ENCODE data around the gene HCK.
A peak's percentile ranks its signal among the peaks of the same experiment; 100 is the strongest.

Gene HCK

DNA sequence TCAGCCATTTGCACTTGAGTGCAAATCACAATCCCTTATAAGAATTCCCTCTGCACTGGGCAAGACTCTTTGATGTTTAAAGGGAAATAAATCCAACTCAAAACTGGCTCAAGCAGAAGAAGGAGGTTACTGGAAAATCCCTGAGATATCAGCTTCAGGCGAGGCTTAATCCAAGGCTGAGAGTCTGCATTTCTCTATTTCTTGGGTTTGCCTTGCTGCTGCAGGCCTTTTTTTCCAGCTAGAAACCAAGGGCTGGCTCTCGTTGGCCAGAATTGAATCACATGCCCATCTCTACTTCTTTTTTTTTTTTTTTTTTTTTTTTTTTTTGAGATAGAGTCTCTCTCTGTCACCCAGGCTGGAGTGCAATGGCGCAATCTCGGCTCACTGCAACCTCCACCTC is 11.7 kb downstream of the HCK start:
- peak; percentile 74 for DNase-seq

DNA sequence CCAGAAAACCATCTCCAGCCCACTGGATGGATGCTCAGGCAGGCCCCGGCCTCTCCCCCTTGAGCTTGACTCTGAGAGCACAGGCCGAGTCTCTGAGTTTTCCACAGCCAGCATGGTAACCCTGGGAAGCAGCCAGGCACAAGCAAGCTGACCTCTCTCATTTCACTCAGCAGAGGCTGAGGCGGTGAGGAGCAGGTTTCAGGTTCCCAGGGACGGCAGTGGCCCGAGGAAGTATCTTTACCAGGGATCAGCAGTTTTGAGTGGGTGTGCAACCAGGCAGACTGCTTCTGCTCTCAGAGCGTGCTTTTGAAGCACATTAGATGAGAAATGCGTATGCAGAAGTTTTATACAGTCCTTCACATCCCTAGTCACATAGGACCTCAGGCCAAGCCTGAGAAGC is 12.6 kb downstream of the HCK start:
- DNase-seq, result peak; percentile 71

DNA sequence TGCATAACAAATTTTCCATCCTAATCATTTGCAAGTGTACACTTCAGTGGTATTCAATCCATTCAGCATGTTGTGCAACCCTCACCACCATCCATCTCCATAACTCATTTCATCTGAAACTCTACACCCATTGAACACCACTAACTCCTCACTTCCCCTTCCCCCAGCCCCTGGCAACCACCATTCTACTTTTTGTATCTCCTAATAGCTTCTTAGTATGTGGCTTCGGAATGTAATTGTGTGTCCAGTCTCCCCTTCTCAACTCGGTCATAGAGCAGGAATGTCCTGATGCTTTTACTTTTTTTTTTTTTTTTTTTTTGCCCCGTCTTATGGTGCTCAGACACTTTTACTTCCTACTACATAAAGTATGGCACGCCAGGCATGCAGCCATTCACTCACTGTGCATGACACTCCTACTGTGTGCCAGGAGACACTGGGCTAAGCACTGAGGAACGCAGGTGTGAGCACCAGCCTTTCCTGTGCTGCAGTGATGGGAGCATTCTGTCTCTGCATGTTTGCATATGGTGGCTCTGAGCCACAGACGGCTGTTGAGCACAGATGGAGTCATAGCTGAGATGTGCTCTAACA is 15.3 kb downstream of the HCK start:
- peak; percentile 76 for DNase-seq

DNA sequence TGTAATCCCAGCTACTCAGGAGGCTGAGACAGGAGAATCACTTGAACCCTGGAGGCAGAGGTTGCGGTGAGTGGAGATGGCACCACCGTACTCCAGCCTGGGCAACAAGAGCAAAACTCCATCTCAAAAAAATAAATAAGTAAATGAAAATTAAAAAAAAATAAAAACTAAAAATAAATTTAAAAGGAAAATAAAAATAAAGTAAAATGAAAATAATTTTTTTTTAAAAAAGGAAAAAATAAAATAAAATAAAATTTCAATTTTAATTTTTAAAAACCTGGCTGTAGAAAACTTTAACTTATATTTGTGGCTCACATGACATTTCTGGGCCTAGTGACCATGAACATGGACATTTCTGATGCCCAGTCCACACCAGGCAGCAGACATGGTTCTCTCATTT is 16.1 kb downstream of the HCK start:
- no peak for DNase-seq

DNA sequence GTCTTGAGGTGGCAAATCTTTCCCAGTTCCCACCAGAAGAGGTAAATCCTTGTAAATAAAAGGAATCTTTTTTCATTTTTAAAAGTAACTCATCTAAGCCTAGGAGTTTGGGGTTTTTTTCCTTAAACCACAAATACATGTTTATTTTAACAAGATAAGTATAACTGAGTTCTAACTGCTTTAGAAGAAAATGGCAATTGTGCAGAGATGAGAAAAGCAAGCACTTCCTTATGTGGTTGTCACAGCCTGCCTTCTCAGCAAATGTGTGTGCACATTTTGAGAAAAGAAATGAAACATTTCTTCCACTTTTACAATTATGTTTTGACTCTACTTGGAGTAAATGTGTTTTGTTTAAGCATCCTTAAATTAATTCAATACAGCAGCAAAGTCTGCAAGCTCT is 17.7 kb downstream of the HCK start:
- DNase-seq, result no peak

DNA sequence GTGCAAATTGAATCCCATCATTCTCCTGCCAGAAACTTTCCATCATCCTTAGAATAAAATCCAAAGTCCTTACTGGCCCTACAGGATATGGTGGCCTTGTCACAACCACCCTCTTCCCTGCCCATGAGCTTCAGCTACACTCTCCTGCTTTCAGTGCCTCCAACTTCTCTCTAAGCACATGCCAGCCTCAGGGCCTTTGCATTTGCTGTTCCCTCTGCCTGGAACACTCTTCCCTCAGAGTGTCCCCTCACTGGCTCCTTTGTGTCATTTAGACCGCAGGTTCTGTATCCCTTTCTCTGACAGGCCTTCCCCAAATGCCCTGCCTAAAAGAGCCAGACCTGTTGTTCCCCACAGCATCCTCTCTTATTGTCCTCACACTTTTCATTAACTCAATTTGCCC is 18.2 kb downstream of the HCK start:
- no peak for DNase-seq

DNA sequence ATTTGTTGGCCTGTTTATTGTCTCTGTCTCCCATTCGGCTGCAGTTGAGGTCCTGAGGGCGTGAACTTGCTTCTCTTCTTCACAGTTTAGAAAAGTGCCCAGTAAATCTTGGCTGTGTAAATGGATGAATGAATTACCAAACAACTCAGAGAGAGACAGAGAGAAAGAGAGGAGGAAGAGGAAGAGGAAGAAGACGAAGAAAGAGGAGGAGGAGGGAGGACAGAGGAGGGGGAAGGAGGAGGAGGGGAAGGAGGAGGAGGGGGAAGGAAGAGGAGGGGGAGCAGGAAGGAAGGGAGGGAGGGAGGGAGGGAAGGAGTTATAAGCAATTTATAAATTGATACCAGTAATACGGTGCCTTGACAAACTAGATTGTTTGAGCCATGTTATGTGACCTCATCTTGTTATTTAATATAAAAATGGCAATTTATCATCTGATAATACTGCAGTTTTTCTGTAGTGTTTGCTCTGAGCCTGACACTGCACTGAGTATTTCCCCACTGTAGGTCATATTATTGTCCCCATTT is 18.7 kb downstream of the HCK start:
- DNase-seq, result no peak

DNA sequence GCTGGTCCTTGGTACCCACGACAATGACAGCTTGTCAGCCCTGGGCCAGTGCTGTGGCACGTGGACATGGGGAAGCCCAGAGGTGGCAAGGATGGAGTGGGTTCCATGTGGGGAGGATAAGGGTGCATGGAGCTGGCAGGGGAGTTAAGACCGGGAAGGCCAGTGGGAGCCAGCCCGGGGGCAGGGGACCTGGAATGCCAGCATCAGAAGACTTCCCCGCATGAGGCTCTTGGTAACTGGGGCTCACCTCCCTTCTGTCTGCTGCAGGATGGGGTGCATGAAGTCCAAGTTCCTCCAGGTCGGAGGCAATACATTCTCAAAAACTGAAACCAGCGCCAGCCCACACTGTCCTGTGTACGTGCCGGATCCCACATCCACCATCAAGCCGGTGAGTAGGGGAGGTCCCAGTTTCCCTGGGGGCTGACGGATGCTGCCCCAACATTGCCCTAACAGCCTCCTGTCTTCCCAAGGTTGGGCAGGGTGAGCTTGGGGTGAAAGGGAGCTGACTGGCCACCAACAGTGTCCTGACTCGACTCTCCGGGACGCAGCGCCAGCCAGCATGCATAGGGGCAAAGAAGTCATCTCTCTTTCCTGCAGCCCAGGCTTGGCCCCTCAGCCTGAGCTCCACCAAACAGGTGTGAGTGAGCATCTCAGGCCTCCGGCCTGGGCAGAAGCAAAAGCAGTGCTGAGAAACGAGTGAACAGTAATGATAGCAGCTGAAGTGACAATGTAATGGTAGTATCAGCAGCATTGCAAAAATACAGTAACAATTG is 19.5 kb downstream of the HCK start:
- no peak for DNase-seq

DNA sequence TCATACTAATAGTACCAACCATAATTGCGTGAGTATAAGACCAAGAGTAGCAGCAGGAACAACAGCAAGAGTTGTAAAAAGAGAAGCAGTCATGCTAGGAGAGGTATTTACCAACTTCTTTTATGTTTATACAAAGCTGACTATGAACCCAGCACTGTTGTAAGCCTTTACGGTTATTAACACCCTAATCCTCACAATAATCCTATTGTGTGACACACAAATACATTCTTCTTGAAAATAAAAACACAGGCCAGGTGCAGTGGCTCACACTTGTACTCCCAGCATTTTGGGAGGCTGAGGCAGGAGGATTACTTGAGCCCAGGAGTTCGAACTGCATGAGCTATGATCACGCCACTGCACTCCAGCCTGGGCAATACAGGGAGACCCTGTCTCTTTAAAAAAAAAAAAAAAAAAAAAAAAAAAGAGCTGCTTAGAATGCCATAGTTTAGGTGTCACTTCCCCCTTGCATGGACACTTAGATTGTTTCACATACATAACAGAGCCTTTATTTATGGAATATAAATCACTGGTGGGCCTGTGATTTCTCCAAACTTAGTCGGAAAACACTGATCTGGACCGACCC is 20.2 kb downstream of the HCK start:
- DNase-seq, result no peak

DNA sequence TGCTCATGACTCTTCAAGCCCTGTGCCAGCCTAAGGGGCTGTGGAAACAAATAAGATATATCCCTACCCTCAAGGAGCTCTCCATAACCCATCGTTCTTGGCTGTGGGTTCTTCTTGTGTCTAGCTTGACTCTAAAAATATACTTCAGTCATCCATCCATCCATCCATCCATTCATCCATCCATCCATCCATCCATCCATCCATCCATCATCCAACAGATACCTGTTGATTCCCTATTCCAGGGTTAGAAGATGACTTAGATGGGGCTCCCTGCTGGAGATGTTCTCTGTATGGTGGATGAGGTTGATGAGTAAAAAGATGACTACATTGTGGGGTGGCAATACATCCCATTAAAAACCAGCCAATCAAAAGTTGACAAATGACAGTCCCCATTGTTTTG is 23.5 kb downstream of the HCK start:
- no peak for DNase-seq

DNA sequence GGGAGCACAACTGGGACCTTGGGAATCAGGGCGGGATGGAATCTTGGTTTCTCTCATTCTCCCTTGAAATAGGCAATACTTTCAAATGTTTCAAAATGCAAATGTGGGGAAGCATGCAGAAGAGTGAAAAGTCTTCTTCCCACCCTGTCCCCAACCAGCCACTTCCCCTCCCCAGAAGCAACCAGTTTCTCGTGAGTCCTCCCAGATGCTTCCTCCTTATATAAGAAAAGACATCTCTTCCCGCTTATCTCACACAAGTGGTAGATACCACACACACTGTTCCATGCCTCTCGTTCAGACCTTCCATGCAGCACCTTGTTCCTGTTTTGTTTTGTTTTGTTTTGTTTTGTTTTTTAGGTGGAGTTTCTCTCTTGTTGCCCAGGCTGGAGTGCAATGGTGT is 25.1 kb downstream of the HCK start:
- peak; percentile 53 for DNase-seq

DNA sequence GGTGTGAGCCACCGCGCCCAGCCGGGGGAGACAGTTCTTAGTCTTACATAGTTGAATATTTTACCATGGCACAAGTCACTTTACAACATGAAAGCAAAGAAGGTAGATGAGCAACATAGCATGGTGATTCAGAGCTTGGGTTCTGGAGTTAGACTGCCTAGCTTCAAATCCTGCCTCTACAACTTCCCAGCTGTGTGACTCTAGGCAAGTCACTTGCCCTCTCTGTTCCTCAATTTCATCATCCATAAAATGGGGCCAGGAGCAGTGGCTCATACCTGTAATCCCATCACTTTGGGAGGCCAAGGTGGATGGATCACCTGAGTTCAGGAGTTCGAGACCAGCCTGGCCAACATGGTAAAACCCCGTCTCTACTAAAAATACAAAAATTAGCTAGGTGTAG is 26.3 kb downstream of the HCK start:
- DNase-seq, result no peak

DNA sequence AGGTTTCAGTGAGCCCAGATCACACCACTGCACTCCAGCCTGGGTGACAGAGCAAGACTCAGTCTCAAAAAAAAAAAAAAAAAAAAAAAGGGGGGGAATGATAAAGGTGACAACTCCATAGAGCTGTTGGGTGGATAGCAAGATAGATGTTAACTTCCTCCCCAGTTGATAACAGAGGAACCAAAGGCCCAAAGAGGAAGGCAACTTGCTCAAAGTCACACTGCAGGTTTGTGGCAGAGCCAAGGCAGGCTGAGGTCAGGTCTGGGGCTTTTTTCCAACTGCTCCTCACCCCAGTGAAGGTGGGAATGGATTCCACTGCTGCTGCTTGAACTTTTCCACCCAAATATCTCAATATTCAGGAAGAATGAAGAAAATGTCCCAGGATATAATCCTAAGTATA is 26.7 kb downstream of the HCK start:
- DNase-seq, result no peak

DNA sequence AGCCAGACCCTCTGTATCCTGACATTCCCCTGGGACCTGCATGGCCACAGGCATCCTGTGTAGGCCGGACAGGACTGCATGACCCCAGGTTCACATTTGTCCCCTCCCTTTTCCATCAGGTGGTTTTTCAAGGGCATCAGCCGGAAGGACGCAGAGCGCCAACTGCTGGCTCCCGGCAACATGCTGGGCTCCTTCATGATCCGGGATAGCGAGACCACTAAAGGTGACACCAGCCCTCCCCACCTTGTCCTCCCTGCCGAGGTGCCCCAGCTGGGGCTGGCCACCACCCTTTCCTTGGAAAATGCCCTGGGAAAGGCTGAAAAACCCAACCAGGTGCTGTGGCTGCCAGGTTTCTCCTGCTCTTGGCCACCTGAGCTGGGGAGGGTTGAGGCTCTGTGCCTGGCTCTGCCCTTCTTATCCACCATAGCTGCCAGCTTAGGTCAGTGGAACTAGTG is 27.6 kb downstream of the HCK start:
- DNase-seq, result no peak

DNA sequence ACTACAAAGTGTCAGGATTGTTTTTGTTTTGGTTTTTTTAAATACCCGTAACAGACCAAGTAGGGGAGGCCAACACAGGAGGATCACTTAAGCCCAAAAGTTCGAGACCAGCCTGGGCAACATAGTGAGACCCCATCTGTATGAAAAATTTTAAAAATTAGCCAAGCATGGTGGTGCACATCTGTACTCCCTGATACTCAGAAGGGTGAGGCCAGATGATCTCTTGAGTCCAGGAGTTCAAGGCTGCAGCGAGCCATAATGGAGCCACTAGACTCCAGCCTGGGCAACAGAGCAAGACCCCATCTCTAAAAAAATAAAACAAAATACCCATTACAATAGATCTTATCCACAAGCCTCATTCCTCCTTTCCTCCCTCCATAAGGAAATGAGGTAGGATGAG is 28.7 kb downstream of the HCK start:
- DNase-seq, result no peak

DNA sequence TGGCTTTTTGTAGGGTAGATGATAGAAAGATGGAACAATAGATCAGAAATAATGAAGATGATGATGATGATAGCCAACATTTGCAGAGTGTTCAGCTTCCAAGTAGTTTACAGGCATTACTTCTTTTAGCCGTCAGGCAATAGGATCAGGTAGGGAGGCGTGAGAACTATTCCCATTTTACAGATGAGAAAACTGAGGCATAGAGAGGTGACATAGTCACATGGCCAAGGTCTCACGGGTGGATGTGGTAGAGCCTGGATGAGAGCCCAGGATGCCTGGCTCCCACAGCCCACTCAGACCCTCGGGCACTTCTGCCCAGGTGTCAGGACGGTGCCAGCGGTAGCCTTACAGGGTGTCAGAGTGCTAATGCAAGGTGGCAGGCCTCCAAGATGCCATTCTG is 31.4 kb downstream of the HCK start:
- no peak for DNase-seq

DNA sequence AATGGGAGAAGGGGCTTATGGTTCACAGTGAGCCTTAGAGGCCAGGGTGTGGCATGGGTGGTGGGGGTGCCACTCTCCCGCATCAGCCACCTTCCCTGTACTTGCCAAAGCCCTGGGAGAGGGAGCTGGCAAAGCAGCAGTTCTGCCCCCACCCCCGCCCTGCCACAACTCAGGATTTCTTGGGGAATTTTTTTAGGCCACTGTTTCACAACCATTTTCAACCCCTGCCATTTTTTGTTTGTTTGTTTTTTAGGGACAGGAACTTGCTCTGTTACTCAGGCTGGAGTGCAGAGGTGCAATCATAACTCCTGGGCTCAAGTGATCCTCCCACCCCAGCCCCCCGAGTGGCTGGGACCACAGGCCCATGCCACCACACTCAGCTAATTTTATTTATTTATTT is 35.0 kb downstream of the HCK start:
- peak; percentile 42 for DNase-seq

DNA sequence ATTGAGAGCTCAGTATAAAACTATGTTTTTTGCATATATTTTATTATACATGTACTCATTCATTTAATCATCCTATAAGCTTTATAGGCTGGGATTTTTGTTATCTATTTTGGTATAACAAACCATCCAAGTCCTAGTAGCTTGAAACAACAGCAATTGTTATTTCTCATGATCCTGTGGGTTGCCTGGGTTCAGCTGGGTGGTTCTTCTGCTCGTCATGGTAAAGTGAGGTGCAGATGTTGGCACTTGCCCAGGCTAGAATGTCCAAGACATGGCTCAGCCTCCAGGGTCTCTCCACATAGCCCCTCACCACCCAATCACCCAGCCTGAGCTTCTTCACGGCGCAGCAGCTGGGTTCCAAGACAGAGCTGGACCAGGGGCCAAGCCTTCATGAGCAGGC is 36.7 kb downstream of the HCK start:
- DNase-seq, result no peak

DNA sequence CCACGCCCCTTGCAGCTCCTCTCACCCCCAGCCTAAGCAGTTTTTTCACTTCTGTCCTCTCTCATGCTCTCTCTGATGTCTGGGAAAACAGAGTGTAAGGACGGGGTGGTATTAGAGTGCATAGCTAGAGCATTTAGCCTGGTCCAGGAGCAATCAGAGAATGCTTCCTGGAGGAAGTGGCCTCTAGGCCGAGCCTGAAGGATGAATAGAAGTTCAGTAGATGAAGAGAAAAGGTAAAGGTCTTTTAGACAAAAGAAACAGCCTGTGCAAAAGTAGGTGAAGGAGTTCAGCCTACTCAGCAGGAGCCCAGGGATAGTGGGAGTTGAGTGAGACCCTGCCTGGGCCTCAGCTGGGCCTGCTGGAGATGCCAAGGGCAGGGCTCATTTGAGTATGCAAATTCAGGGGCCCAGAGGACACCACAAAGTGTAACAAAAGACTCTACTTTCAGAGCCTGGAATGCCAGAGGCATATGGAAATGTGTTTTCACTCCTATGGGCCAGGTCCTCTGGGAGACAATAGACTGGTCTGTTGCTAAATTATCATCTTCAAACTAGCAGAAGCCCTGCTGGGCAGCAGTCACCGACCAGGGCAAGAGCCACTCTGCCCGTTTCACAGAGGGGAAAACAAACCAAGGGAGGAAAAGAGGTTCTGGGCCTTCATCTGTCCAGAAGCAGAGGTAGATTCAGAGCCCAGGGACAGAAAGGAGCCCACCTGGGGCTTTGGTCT is 37.8 kb downstream of the HCK start:
- no peak for DNase-seq

DNA sequence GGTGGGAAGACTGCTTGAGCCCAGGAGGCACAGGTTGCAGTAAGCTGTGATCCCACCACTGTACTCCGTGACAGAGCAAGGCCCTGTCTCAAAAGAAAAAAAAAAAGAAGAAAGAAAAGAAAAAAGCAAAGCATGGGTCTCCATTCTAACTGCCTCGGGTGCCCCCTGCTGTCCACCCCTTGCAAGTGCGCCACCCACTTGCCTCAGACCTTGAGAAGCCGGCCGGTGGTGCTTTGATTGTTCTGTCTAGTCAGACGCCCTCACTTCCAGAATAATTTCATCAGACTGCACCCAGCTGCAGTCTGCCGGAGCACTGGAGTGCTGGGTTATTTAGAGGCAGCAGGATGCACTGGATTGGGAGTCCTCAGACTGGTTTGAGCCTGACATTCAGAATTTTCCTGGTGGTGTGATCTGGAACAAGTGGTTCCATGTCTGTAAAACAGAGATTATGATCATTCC is 39.9 kb downstream of the HCK start:
- peak; percentile 84 for DNase-seq

DNA sequence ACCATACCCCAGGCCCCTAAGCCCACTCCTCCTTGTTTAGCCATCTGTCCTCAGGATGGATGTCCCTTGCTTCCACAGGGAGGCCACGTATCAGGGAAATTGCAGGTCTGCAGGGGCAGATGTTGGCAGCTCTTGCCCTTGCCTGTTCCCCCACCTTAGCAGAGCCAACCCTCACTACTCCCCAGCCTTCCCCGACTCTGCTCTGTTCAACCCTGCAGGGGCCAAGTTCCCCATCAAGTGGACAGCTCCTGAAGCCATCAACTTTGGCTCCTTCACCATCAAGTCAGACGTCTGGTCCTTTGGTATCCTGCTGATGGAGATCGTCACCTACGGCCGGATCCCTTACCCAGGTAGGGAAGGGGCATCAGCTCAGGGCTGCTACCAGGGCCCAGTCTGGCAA is 46.7 kb downstream of the HCK start:
- DNase-seq, result no peak

DNA sequence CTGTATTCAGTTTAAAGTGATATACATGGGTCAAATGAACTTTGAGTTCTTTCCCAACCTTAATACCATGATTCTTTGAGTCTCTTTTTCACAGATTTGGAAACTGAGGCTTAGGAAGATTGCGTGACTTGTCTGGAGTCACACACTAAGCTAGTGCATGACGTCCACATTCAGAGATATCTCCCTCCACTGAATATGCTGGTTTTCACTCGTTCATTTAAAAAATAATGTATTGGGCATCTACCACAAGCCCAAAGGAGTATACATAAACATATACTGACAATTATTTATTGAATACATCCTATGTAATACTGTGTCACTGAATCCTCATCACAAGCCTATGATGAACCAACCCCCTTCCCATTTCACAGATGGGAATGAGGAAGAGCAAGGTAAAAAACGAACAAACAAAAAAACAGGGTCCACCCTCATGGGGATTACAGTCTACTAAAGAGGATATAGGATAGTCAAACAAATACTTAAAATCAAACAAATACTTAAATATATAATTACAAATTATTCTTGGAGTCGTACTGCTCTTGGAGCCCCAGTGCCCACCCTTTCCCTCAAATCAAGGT is 56.9 kb downstream of the HCK start:
- DNase-seq, result no peak

Measured in suppressor macrophage treated with lipopolysaccharide for 4 hours (primary cell).